OCI-LY7 (cell line): Measurements from ENCODE around the gene ARF3.

Source experiments
- CTCF ChIP-seq: fragments of 200-600 bp; sonication (generic); conservative IDR thresholded peaks from 2 replicates; pipeline ENCODE4 v1.5.1; 2014; ENCODE audit warnings: mild to moderate bottlenecking, antibody characterized with exemption, low read length, moderate library complexity, mixed read lengths
- EZH2phosphoT487 ChIP-seq: fragments of 200-600 bp; sonication (generic); IDR thresholded peaks from 2 replicates; pipeline ENCODE4 v1.6.1; 2018; ENCODE audit warnings: low read depth, borderline replicate concordance, mild to moderate bottlenecking, mixed run types, antibody characterized with exemption, low read length, moderate library complexity, mixed read lengths

GRCh38 chr12:48982397-48983080 is 25.3 kb upstream of the ARF3 start:
- no peak for TF ChIP-seq CTCF
- TF ChIP-seq EZH2phosphoT487 = no peak
